IPS-20b (cell line): Measurements from ENCODE around the gene TIGD7.

Experiments
- H3K27ac ChIP-seq: one replicate; pipeline ENCODE4 v1.5.1; 2013; ENCODE audit warnings: low read length
- H3K27me3 ChIP-seq: 2 replicates; pipeline ENCODE4 v1.6.1; 2013; ENCODE audit warnings: mild to moderate bottlenecking, low read length, inconsistent platforms; ENCODE audit not compliant: insufficient read depth
- H3K36me3 ChIP-seq: 2 replicates; pipeline ENCODE4 v1.6.1; 2013; ENCODE audit warnings: low read depth, mild to moderate bottlenecking, inconsistent platforms, low read length, moderate library complexity; ENCODE audit not compliant: insufficient read depth
- H3K4me1 ChIP-seq: 2 replicates; pipeline ENCODE4 v1.6.1; 2013; ENCODE audit warnings: mild to moderate bottlenecking, control low read depth, inconsistent platforms, low read length, moderate library complexity; ENCODE audit not compliant: insufficient read depth
- H3K4me3 ChIP-seq: 2 replicates; pipeline ENCODE4 v1.5.1; 2013; ENCODE audit warnings: mild to moderate bottlenecking, low read length, inconsistent platforms
- H3K9ac ChIP-seq: 2 replicates; pipeline ENCODE4 v1.6.1; 2013; ENCODE audit warnings: low read depth, mild to moderate bottlenecking, inconsistent platforms, low read length, moderate library complexity
- H3K9me3 ChIP-seq: 2 replicates; pipeline ENCODE4 v1.6.1; 2013; ENCODE audit warnings: mild to moderate bottlenecking, low read depth, low read length, inconsistent platforms; ENCODE audit not compliant: insufficient read depth

The TIGD7 gene

GRCh38 chr16:3259836-3260235 lies 45.4 kb downstream of the TIGD7 start:
- H3K9me3 ChIP-seq, result peaks cover 19% of the 10 kb centered on the region
- no peak overlapping the region for H3K4me3 ChIP-seq

GRCh38 chr16:3256866-3257465 lies 48.3 kb downstream of the TIGD7 start:
- Histone ChIP-seq H3K27ac (no peak overlapping the region), H3K9ac (no peak overlapping the region), H3K9me3 (peaks cover 19% of the 10 kb centered on the region), H3K27me3 (no peaks in the 10 kb centered on the region), H3K36me3 (no peaks in the 10 kb centered on the region), H3K4me1 (no peaks in the 10 kb centered on the region), H3K4me3 (no peak overlapping the region)

More at GRCh38 chr16:3259836-3260235, 45.4 kb downstream of the TIGD7 start:
- Histone ChIP-seq H3K27me3 (peaks cover 2% of the 10 kb centered on the region; the same call in 1 of the 2 replicates), H3K9ac (no peak overlapping the region), H3K4me1 (no peaks in the 10 kb centered on the region), H3K36me3 (no peaks in the 10 kb centered on the region), H3K27ac (no peak overlapping the region)

- Histone ChIP-seq H3K4me3 (no peak within 1 kb of the TSS), H3K9me3 (peaks cover 19% of the 10 kb centered on the region), H3K27ac (no peak within 1 kb of the TSS), H3K9ac (no peak within 1 kb of the TSS), H3K4me1 (no peaks in the 10 kb centered on the region), H3K36me3 (no peaks in the 10 kb centered on the region), H3K27me3 (no peaks in the 10 kb centered on the region)
Measured at GRCh38 chr16:3256146-3256865, 48.9 kb downstream of the TIGD7 start, which contains the start of gene MEFV. Gene MEFV, minus strand, starts transcription at chr16:3256633. Its CDS starts 46 bp downstream, at chr16:3256587.

GRCh38 chr16:3254309-3254708 lies 50.9 kb downstream of the TIGD7 start:
- H3K4me3 ChIP-seq, result no peak overlapping the region
- no peaks in the 10 kb centered on the region for H3K36me3 ChIP-seq
- H3K27ac ChIP-seq, result no peak overlapping the region
- H3K27me3 ChIP-seq, result no peaks in the 10 kb centered on the region
- peaks cover 16% of the 10 kb centered on the region for H3K9me3 ChIP-seq
- H3K4me1 ChIP-seq, result no peaks in the 10 kb centered on the region
- H3K9ac ChIP-seq, result no peak overlapping the region

GRCh38 chr16:3252967-3253366 lies 52.3 kb downstream of the TIGD7 start:
- Histone ChIP-seq H3K9me3 (peaks cover 9% of the 10 kb centered on the region), H3K9ac (no peak overlapping the region), H3K36me3 (no peaks in the 10 kb centered on the region), H3K27me3 (no peaks in the 10 kb centered on the region), H3K4me1 (no peaks in the 10 kb centered on the region), H3K27ac (no peak overlapping the region), H3K4me3 (no peak overlapping the region)

GRCh38 chr16:3249451-3249850 lies 55.8 kb downstream of the TIGD7 start:
- Histone ChIP-seq H3K4me1 (no peaks in the 10 kb centered on the region), H3K9me3 (peaks cover 17% of the 10 kb centered on the region), H3K27ac (no peak overlapping the region), H3K36me3 (no peaks in the 10 kb centered on the region), H3K4me3 (no peak overlapping the region), H3K9ac (no peak overlapping the region), H3K27me3 (no peaks in the 10 kb centered on the region)

- Histone ChIP-seq H3K36me3 (no peaks in the 10 kb centered on the region), H3K4me1 (no peaks in the 10 kb centered on the region), H3K9ac (no peak overlapping the region), H3K4me3 (no peak overlapping the region), H3K27ac (no peak overlapping the region), H3K9me3 (peaks cover 21% of the 10 kb centered on the region), H3K27me3 (no peaks in the 10 kb centered on the region)
Measured at GRCh38 chr16:3249020-3249419, 56.2 kb downstream of the TIGD7 start.
